HG02943 (cell line): Measurements from ENCODE around the gene MARCHF11.

Experiments
- ATAC-seq: cut with Tn5 transposase; IDR thresholded peaks from one replicate; pipeline ENCODE4 v1.9.1; 2021; ENCODE audit warnings: mild to moderate bottlenecking, low read depth, moderate library complexity; ENCODE audit not compliant: unreplicated experiment

MARCHF11 gene, protein sequence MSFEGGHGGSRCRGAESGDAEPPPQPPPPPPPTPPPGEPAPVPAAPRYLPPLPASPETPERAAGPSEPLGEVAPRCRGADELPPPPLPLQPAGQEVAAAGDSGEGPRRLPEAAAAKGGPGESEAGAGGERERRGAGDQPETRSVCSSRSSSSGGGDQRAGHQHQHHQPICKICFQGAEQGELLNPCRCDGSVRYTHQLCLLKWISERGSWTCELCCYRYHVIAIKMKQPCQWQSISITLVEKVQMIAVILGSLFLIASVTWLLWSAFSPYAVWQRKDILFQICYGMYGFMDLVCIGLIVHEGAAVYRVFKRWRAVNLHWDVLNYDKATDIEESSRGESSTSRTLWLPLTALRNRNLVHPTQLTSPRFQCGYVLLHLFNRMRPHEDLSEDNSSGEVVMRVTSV

DNA sequence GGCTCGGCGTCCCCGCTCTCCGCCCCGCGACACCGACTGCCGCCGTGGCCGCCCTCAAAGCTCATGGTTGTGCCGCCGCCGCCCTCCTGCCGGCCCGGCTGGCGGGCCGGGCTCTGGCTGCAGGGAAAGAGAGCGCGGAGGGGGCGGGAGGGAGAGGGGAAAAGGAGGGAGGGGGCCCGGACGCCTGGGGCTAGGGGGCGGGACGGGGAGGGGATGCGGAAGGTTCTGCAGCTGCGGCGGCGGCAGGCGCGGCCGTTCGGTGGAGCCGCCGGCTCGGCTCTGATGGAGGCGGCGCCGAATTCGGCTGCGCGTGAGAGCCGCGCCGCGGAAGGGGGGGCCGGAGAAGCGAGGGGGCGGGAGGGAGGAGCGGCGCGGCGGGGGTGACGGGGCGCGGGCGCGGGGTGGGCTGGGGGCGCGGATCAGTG is at the start of gene MARCHF11:
Gene MARCHF11, minus strand, starts transcription at position 281 of the 425 bp plus-strand sequence. Its CDS starts 216 bp downstream, at position 65.
- ATAC-seq: no peak

DNA sequence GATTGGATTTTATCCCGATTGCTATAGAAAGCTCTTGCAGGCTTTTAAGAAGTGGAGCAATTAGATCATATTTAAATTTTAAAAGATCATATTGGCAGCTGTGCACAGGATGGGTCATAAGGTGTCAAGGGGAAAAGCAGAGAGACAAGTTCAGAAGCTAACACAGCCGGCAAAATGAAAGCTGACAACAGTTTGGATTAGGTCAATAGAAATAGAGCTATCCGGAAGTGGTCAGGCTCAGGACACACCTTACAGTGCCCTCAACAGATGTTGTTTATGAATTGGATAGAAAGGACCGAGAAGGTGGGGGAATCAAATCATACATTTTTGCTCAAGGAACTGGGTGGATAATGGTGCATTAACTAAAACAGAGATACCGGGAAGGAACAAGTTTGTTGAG is 46.3 kb upstream of the MARCHF11 start:
- no peak for ATAC-seq

DNA sequence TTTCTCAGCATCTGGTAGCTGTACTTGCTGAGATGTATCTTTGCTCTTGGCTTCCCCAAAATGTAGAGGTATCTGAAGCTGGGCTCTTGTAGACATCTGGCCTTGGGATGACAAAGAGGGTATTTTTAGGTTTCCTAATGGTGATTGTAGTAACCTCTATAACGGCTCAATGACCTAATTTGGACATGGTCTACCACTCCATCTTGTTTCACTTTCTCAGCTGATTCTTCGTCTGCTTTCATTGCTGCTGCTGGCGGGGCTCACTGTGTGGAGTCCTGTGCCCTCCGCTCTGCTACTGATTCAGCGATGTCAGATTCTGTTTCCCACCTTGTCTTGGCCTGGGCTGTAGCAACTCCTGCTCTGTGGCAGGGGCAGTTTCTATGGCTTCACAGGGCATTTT is 12.7 kb upstream of the MARCHF11 start:
- ATAC-seq: no peak

DNA sequence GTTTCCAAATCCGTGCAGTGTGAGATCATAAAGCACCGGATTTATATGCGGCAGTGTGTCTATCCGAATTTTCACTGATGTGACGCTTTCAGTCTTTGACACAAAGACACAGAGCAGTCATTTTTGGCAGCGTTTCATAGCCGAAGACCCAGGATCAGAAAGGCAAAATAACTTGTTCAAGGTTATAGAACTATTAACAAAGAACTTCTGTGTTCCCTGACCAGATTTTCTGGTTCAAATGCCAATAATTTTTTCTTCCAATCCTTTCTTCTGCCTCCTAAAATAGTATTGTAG is 1.1 kb upstream of the MARCHF11 start:
- ATAC-seq: no peak

DNA sequence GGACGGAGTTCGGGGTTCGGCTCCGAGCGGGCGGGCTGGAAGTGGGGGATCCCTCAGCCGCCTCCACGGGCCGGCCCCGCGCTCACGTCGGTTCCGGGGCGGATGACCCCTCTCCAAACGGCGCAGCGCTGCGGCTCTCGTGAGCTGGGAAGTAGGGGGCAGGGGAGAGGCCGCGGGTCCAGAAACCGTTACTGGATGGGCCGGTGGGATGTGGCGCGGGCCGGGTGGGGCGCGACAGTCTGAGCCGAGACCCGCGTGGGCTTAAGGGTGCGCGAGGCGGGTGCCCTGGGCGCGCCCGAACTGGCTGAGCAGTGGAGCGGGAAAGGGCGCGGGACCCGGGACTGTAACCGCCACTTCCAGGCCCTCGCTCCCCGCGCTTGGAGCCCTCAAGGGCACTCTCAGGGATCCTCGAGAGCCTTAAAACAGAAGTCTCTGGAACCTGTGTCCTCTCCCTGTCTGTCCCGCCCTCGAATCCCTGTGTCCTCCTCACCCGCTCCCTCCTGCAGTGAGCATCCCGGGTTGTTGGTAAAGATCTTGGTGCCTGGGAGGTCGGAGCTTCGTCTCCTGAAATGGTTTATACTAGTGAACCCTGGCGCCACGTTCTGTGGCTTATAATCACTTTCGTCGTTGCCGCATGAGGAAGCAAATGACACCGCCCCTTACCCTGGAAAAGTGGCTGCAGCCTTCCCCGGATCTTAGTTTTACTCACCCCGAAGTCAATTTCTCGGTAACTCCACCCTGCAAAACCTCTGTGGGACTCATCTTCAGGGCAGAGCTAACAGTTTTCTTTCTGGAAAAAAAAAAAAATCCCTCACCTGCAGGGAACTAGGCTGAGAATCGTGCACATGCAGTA is 571 bp upstream of the MARCHF11 start:
- ATAC-seq: no peak

DNA sequence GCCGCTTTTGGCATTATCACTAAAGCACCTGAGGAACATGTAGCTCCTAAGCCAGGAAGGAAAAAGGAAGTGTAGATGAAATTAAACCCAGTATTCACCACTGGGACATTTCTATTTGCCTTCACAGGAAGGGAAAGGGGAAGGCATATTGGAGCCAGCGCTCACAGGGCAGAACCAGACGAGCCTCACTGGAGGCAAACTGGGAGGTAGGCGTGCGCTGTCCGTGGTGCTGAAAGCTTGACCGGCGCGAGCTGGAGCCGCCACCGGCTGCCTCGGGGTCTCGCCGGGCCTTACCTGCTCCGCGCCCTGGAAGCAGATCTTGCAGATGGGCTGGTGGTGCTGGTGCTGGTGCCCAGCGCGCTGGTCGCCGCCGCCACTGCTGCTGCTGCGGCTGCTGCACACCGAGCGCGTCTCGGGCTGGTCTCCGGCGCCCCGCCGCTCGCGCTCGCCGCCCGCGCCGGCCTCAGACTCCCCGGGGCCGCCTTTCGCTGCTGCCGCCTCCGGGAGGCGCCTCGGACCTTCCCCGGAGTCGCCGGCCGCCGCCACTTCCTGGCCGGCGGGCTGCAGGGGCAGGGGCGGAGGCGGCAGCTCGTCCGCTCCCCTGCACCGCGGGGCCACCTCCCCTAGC is 732 bp downstream of the MARCHF11 start:
- no peak for ATAC-seq

DNA sequence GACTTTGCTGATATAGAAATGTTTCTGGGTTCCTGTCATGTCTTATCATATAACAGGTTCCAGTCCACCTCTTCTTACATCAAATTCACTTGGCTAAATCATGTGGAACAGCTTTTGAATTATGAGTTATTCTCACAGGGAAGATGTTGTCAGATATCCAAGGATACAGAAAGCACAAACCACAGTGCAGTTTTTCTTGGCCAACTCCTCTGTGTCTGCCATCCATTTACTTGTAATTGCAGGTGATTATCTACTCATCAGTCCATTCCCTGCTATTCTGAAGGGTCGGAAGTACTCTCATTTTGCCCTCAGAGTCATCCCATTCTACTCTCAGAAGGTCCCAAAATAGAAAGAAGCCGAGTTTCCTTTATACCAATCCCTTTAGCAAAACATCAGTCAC is 10.0 kb downstream of the MARCHF11 start:
- no peak for ATAC-seq

DNA sequence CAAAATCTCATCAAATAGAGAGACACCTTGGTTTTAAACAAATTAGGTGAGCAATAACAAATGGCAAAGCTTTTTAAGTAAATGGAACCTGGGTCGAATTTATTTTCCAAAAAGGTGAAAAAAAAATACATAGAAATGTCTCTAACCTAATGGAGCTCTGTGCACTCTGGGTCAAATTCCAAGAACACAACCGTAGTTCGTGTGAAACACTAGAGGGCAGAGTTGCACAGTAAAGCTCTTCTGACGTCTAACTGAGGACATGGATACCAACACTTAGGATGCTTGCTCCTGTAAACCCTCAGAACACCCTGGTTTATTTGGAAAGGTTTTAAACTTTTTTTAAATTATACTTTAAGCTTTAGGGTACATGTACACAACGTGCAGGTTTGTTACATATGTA is 18.9 kb downstream of the MARCHF11 start:
- ATAC-seq: peak; percentile 74

DNA sequence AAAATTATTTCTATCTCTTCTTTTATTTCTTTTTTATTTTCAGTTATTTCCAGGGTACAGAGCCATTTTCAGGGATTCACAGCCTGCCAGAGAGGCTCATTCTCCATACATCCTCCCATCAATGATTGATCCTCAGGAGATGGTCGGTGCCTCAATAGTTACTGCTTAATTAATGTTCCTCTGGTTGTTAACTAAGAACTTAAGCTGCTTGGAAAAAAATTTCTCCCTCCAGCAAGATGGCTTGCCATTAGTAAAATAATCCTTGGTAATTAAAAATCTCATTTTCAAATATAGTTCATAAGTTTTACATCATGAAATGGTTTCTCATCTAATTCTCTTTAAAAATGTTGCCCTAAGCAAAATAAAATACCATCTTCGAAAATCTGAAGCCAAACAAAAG is 20.0 kb downstream of the MARCHF11 start:
- ATAC-seq: no peak

DNA sequence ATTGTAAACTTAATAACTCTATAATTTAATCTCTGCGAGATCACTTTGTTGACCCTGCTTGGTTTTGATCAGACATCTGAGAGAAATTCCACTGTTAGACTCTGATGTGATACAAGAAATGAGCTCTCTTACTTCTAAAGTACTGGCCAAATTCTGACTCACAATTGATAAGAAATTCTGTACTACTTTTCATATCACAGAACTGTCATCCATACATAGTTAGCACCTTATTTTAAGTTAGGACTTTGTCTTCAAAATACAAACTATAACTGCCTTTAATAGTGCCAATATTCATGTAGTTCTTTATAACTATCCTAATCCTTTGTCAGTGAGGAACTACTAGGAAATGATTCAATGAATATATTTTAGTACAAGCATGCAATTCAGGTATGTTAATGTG is 23.4 kb downstream of the MARCHF11 start:
- ATAC-seq: no peak

DNA sequence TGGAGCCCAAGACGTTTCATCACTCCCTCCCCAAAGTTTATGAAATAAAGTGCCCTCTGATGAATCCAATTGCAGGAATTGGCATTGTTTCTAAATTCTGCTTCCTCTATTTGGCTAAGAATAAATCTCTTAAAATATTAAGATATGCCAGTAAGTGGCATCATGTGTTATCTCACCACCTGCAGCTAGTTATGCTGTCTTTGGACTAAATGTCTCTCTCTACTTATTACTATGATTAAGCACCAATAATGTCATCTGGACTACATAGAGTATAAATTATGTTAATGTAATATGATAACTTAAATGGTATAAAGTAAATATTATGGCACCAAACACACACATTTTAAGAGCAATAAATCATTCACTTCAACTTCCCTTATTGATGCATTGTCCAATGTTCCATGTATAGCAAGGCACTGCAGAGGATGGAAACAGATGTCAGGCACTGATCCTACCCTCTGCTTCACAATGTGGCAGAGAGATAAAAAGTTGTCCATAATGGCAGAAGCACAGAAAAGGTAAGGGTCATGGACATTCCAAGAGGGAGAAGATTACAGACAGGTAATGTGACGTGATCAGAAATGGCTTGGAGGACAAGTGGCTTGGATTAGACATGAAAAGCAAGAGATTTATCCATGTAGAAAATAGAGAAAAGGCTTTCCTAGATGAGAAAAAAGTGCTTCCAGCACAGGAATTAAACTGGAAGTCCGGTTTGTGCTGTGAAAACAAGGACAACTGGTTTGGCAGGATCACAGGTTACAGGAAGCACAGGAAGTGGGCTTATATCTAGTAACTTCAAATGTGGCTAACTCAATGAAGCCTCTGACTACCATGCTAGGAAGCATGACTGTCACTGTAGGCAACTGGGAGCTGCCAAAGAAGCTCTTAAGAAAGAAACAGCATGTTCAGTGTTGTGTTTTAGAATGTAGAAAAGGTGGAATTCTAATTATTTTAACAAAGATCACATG is 26.7 kb downstream of the MARCHF11 start:
- ATAC-seq: no peak

DNA sequence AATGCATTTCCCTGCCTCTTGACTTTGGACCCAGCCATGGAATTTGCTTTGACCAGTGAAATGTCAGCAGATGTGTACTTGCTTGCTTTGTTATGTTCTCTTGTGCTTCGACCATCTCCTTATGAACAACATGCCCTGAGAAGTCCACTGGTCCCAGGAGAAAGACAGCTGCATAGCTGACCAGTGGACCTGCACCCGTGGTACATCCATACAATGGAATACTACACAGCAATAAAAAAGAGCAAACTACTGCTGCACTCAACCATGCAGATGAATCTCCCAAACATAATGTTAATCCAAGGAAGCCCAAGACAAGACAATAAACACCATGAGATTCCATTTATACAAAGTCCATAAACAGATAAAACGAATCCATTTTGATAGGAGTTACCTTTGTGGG is 30.0 kb downstream of the MARCHF11 start:
- no peak for ATAC-seq

DNA sequence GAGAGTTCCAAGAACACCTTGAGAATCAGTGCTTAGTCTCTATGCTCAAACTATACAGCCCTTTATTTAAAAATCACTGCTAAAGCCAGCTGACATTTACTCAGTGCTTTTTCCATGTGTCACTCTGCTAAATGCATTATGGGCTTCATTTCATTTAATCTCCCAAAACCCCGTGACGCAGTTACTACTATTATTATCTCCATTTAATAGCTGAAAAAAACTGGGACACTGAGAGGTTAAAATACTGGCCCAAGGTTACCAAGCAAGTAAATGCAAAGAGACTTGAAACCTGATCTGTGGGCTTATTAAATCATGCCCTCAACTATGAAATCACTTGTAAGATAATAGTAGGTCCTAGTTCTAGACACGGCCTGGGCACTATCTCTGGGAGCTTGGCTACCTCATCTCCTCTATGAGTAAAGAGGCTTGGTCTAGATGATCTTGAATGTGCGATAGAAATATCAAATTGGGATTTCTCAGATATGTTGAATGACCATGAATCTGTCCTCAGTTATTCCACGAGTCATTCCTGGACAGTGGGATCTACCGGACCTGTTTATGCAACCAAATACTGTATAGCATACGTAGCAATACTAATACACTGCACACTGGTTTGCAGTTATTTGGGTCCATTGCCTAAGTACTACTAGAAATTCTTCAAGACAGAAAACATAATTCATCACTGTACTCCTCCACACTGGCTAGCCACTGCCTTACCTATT is 32.3 kb downstream of the MARCHF11 start:
- ATAC-seq: no peak

DNA sequence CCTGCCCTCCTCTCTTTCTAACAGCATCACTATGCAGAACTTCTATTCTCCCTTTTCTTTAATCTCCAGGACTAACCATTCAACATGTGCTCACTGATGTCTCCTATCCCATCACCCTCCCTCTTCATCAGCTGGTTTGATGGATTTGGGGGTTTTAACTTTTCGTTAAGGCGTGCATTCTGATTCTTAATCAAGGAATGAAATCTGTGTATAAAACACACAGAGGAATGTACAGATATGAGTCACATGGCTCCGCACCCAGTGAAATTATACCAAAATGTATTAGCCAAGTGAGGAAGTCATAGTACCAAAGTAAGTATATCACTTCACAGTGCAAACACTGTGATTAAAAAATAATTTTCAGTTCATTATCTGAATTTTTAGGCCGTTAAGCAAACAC is 35.2 kb downstream of the MARCHF11 start:
- no peak for ATAC-seq

DNA sequence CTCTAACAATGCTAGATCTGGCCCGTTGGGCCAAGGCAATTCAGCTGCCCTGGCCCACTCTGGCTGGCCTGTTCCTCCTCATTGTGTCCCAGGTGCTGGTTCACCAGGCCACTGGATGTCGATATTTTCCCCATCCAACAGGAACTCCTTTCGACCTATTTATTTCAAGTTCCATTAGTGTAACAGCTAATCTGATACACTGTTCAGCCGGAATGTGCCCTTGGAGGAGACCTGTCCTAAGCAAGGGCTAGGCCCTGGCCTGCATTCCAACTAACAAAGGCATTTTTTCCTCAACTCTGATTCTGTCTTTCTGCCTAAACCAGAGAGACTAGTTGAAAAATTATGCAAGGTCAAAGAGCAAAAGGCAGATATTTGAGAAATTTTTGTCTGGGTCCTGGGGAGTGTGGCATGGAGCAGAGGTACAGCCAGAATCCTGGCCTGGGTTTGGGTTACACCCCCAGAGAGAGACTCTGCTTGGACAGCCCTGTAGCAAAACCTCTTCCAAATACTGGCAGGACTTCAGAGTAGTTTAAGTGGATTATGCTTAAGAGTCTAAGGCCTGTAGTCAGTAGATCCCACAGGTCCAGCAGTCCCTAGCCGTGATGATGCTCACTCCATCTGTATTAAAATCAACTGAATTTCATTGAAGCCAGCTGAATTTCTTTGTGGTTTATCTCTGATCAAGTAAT is 36.1 kb downstream of the MARCHF11 start:
- no peak for ATAC-seq

DNA sequence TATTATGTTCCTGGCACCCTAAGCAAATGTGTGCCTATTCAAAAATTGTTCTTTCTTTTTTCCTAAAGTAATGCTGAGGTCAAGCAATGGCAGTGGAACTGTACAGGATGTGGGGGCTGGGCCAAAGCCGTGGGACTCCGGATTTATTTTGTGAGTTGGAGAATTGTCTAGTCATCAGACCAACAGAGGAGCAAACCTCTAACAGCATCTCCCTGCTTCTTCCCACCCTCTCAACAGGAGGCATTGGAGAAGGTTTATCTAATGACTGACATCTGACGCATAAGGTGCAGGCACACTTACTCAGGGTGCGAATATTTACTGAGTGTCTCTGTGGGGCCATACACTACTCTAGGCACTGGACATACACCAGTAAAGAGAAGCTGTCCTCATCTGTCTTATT is 38.6 kb downstream of the MARCHF11 start:
- no peak for ATAC-seq

DNA sequence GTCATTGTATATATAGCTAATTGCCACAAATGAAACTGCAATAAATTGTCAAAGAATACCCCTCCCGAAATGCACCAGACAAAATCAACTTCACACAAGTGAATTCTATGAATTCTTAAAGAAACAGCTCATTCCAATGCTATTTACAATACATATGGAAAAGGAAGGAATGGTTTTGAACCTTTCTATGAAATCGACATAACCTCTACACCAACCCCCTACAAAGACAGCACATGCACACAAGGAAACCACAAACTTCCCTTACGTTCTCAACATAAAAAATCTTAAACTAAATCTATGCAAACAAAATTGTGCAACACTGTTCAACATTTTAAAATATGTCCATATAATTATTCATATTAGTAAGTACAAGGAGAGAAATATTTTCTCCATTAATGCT is 39.2 kb downstream of the MARCHF11 start:
- no peak for ATAC-seq

DNA sequence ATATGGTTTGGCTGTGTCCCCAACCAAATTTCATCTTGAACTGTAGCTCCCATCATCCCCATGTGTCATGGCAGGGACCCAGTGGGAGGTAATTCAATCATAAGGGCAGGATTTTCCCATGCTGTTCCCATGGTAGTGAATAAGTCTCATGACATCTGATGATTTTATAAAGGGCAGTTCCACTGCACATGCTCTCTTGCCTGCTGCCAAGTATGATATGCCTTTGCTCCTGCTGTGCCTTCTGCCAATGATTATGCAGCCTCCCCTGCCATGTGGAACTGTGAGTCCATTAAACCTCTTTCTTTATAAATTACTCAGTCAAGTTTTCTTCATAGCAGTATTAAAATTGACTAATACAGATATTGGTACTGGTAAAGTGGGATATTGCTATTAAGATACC is 42.4 kb downstream of the MARCHF11 start:
- ATAC-seq: no peak

DNA sequence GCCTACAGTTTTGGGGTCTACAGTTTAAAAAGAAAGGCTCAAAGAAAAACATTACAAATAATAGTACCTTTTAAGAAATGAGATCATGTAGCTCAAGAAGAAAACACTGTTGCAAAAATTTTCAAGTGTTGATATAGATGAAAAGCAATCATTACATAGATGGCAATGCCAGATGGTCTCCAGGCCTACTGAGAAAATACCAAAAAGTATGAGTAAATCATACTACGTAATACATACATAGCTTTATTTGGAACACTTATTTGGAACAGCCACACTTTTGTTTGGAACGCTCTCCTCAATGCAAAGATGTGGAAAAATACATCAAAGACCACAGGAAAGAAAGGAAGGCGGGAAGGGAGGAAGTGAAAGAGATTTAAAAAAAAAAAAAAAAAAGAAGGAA is 44.1 kb downstream of the MARCHF11 start:
- ATAC-seq: no peak
